Amygdala (tissue), 56 donors: Measurements from ENCODE around the gene KIF23.

Experiments
- DNase-seq, 56 donors: peaks; one replicate each; lab custom pipeline; 2025; lab: John Stamatoyannopoulos, UW

KIF23 gene

GRCh38 chr15:69484837-69485236 is 70.7 kb downstream of the KIF23 start:
- DNase-seq: no peak

- no peak for DNase-seq
Observed at GRCh38 chr15:69486481-69487110, 72.4 kb downstream of the KIF23 start.

GRCh38 chr15:69489073-69489571 is 75.0 kb downstream of the KIF23 start:
- DNase-seq: peak in 5 of 56 donors; percentile 9 to 32 (median 20)

GRCh38 chr15:69490356-69491037 is 76.3 kb downstream of the KIF23 start:
- DNase-seq: no peak

GRCh38 chr15:69491038-69491505 is 76.9 kb downstream of the KIF23 start:
- peak in 5 of 56 donors; percentile 3 to 40 (median 19) for DNase-seq

GRCh38 chr15:69493406-69493805 is 79.3 kb downstream of the KIF23 start:
- no peak for DNase-seq

GRCh38 chr15:69496001-69496400 is 81.9 kb downstream of the KIF23 start:
- no peak for DNase-seq

- no peak for DNase-seq
Observed at GRCh38 chr15:69497076-69497475, 82.9 kb downstream of the KIF23 start.

GRCh38 chr15:69497667-69498066 is 83.5 kb downstream of the KIF23 start:
- DNase-seq: no peak
